Esophagus muscularis mucosa (tissue), 4 donors: ENCODE measurements around the gene KMO. TPM values are rescaled to one million over a fixed set of nuclear protein-coding genes. Genes with fewer than 3 reads are reported as not detected.

Source experiments
- DNase-seq: peaks from one replicate; pipeline ENCODE4 v3.0.0-alpha.2; 2017; ENCODE audit errors: extremely low spot score
- H3K27ac ChIP-seq, 4 donors: fragments of 200-600 bp; sonication (generic); replicated peaks in 1 of 4; 1 replicate in 3 of 4; 2 replicates in 1 of 4; pipeline ENCODE4 v1.5.1; 2016 to 2019; ENCODE audit warnings: mild to moderate bottlenecking in 1 of 4
- H3K27me3 ChIP-seq, 4 donors: fragments of 200-600 bp; sonication (generic); one replicate each; pipeline versions ENCODE4 v1.5.1 to v1.6.0; 2016 to 2019
- H3K36me3 ChIP-seq, 4 donors: fragments of 200-600 bp; sonication (generic); one replicate each; pipeline ENCODE4 v1.5.1; 2016 to 2019
- H3K4me1 ChIP-seq, 4 donors: fragments of 200-600 bp; sonication (generic); one replicate each; pipeline ENCODE4 v1.5.1; 2016 to 2019
- H3K4me3 ChIP-seq, 4 donors: fragments of 200-600 bp; sonication (generic); 1 replicate in 2 of 4; 2 replicates in 2 of 4; pipeline ENCODE4 v1.5.1; 2016 to 2019; ENCODE audit warnings: mild to moderate bottlenecking in 4 of 4, moderate library complexity in 1 of 4
- H3K9me3 ChIP-seq, 4 donors: fragments of 200-600 bp; sonication (generic); 1 replicate in 3 of 4; 2 replicates in 1 of 4; pipeline ENCODE4 v1.5.1; 2016 to 2019
- EP300 ChIP-seq: sonication (generic); formaldehyde crosslinking; IDR thresholded peaks from one replicate; pipeline ENCODE4 v1.6.1; 2017; ENCODE audit warnings: antibody characterized with exemption
- POLR2A ChIP-seq: fragments of 450-650 bp; IDR thresholded peaks from one replicate; pipeline ENCODE4 v1.6.1; 2017; ENCODE audit warnings: antibody characterized with exemption, moderate library complexity, mild to moderate bottlenecking, low read depth
- POLR2AphosphoS5 ChIP-seq, 2 donors: sonication (generic); formaldehyde crosslinking; IDR thresholded peaks; one replicate each; pipeline ENCODE4 v1.6.1; 2017; ENCODE audit warnings: antibody characterized with exemption in 2 of 2
- WGBS: methylation state at CpG from one replicate; pipeline ENCODE4 v1.1.5; 2018; 5-methylcytosine and 5-hydroxymethylcytosine counted together
- intact Hi-C: fragments of 100-400 bp; cut with DNase I; formaldehyde crosslinking; loops from one replicate; pipeline ENCODE4 v1.15.1; 2023
- total RNA-seq, 4 donors: library from RNA; depleted of rRNA; stranded (reverse); fragments of >200 nt; gene quantifications; one replicate each; pipeline versions ENCODE4 v1.1.0 to v1.2.1, GENCODE V29; 2016
- TF ChIP-seq, protein P1 (sequence below), 3 experiments: fragments of 200-600 bp in 2 of 3; fragments of 450-650 bp in 1 of 3; sonication (generic) in 2 of 3; IDR thresholded peaks; one replicate each; pipeline ENCODE4 v1.5.1; 2017 to 2019; ENCODE audit warnings: antibody characterized with exemption in 3 of 3, mild to moderate bottlenecking in 2 of 3, moderate library complexity in 1 of 3

The KMO gene
- total RNA-seq, 4 donors from 2014 or later = 0.29 to 0.83 (median 0.42) TPM; not detected in 1

DNA sequence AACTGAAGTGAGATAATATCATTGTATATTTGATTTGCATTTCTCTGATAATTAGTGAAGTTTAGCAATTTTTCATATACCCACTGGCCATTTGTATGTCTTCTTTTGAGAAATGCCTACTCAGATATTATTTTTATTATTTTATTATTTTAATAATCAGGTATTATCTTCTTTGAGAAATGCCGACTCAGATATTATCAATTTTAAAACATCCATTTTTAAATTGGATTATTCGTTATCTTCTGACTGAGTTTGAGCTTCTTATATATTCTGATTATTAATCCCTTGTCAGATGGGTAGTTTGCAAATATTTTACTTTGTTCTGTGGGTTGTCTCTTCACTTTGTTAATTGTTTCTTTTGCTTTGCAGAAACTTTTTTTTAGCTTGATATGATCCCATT lies 37.7 kb downstream of the KMO start:
- intact Hi-C loops = no loop called here
- 94% methylated on average over 2 of the region's 2 CpGs for WGBS
- Histone ChIP-seq H3K27me3 (no peaks in the 10 kb centered on the region), H3K4me1 (no peaks in the 10 kb centered on the region), H3K36me3 (no peaks in the 10 kb centered on the region), H3K4me3 (no peak overlapping the region), H3K9me3 (no peaks in the 10 kb centered on the region), H3K27ac (no peak overlapping the region)
- DNase-seq = no peak
- TF ChIP-seq, protein P1, sequence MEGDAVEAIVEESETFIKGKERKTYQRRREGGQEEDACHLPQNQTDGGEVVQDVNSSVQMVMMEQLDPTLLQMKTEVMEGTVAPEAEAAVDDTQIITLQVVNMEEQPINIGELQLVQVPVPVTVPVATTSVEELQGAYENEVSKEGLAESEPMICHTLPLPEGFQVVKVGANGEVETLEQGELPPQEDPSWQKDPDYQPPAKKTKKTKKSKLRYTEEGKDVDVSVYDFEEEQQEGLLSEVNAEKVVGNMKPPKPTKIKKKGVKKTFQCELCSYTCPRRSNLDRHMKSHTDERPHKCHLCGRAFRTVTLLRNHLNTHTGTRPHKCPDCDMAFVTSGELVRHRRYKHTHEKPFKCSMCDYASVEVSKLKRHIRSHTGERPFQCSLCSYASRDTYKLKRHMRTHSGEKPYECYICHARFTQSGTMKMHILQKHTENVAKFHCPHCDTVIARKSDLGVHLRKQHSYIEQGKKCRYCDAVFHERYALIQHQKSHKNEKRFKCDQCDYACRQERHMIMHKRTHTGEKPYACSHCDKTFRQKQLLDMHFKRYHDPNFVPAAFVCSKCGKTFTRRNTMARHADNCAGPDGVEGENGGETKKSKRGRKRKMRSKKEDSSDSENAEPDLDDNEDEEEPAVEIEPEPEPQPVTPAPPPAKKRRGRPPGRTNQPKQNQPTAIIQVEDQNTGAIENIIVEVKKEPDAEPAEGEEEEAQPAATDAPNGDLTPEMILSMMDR (IDR thresholded peaks at IDR 0.05) = no peak
- TF ChIP-seq POLR2AphosphoS5 (IDR thresholded peaks at IDR 0.05) = no peak
- no peak for TF ChIP-seq EP300
- TF ChIP-seq POLR2A = no peak

DNA sequence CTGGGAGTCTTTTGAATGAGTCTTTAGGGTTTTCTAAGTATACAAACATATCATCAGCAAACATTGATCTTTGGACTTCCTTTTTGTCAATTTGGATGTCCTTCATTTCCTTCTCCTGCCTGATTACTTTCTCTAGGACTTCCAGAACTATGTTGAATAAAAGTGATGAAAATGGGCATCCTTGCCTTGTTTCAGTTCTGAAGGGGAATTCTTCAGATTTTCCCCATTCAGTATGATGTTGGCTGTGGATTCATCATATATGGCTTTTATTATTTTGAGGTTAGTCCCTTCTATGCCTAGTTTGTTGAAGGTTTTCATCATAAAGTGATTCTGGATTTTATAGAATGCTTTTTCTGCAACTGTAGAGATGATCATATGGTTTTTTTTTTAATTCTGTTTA lies 42.0 kb downstream of the KMO start:
- TF ChIP-seq, protein P1 (IDR thresholded peaks at IDR 0.05) = no peak
- TF ChIP-seq POLR2A = no peak
- TF ChIP-seq POLR2AphosphoS5 (IDR thresholded peaks at IDR 0.05) = no peak
- TF ChIP-seq EP300 = no peak
- no peaks in the 10 kb centered on the region for H3K4me1 ChIP-seq
- intact Hi-C loops = no loop called here
- no peak overlapping the region for H3K4me3 ChIP-seq
- H3K27ac ChIP-seq = no peak overlapping the region
- H3K9me3 ChIP-seq = peaks cover 0 to 4% (median 0%) of the 10 kb centered on the region in 4 donors
- DNase-seq = no peak
- H3K27me3 ChIP-seq = no peaks in the 10 kb centered on the region
- no peaks in the 10 kb centered on the region for H3K36me3 ChIP-seq

DNA sequence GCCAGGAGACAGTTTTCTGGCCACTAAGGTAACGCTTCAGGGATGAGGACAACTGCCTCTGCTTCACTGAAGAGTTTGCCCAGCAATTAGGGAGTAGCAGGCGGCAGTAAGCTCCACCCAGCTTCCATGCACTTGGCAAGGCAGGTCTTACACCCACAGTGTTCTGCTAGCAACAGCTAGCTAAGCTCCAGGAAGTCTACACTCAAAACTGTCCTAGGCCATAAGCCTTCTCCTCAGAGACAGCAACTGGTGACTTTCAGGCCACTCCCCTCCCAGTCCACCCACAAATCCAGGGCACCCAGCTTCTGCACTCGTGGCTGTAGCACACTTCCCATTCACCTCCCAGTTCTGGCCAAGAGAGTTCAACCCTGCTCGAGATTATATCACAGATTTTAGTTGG lies 47.3 kb downstream of the KMO start:
- WGBS = 76% methylated on average over 3 of the region's 4 CpGs
- H3K27ac ChIP-seq = no peak overlapping the region
- intact Hi-C loops = no loop called here

DNA sequence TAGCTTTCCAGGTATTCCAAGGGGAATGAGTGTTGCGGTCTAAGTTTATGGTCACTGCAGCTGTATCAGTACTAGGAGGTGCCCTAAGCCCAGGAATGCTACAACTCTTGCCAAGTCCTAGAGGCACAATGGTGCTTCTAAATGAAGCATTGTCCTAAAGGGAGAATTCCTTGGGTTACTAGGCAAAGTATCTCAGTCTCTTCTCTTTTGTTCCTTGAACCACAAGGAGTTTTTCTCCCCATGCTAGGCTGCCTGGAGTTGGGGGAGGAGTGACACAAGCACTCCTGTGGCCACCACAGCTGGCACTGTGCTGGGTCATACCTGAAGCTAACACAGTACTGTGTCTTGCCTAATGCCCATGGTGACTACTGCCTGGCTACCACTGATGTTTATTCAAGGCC lies 50.7 kb downstream of the KMO start:
- Histone ChIP-seq H3K36me3 (no peaks in the 10 kb centered on the region), H3K4me1 (no peaks in the 10 kb centered on the region), H3K27ac (no peak overlapping the region), H3K27me3 (no peaks in the 10 kb centered on the region), H3K9me3 (peaks cover 0 to 2% (median 0%) of the 10 kb centered on the region in 4 donors), H3K4me3 (no peak overlapping the region)
- 75% methylated on average over 1 of the region's 1 CpG for WGBS
- intact Hi-C loops = no loop called here
- no peak for DNase-seq
- TF ChIP-seq, protein P1 (IDR thresholded peaks at IDR 0.05) = no peak
- no peak for TF ChIP-seq POLR2A
- no peak for TF ChIP-seq EP300
- TF ChIP-seq POLR2AphosphoS5 (IDR thresholded peaks at IDR 0.05) = no peak

More for the DNA sequence above, 47.3 kb downstream of the KMO start:
- TF ChIP-seq POLR2AphosphoS5 (IDR thresholded peaks at IDR 0.05) (no peak), EP300 (no peak)
- no peaks in the 10 kb centered on the region for H3K36me3 ChIP-seq
- no peaks in the 10 kb centered on the region for H3K27me3 ChIP-seq
- no peaks in the 10 kb centered on the region for H3K4me1 ChIP-seq
- DNase-seq = no peak
- H3K9me3 ChIP-seq = peaks cover 0 to 4% (median 0%) of the 10 kb centered on the region in 4 donors
- no peak overlapping the region for H3K4me3 ChIP-seq

DNA sequence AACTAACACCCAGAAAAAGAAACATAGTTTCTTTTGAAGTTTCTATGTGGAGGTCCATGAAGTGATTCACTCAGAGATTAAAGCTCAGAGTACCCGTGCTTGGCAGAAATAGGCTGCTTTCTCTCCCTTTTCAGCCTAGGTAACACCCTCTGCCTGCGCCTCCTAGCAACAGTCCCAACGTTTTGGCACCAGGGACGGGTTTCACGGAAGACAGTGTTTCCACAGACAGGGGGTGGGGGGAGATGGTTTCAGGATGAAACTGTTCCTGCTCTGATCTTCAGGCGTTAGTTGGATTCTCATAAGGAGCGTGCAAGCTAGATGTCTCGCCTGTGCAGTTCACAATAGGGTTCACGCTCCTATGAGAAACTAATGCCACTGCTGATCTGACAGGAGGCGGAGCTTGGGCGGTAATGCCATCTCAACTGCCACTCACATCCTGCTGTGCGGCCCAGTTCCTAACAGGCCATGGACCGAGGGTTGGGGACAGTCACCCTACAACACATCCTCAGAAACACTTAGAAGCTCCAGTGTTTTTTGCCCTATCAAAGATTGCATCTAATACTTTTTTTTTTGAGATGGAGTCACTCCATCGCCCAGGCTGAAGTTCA lies 54.8 kb downstream of the KMO start:
- H3K4me1 ChIP-seq = no peaks in the 10 kb centered on the region
- intact Hi-C loops = no loop called here
- DNase-seq = no peak

More for the DNA sequence above, 54.8 kb downstream of the KMO start:
- H3K27ac ChIP-seq = no peak overlapping the region
- no peaks in the 10 kb centered on the region for H3K36me3 ChIP-seq
- no peak overlapping the region for H3K4me3 ChIP-seq
- TF ChIP-seq, protein P1 (IDR thresholded peaks at IDR 0.05) = no peak
- TF ChIP-seq POLR2A = no peak
- TF ChIP-seq POLR2AphosphoS5 (IDR thresholded peaks at IDR 0.05) = no peak
- no peak for TF ChIP-seq EP300
- H3K27me3 ChIP-seq = no peaks in the 10 kb centered on the region
- 85% methylated on average over 14 of the region's 14 CpGs for WGBS
- no peaks in the 10 kb centered on the region for H3K9me3 ChIP-seq
